IMR-90 (cell line): ENCODE results near the gene ARHGEF37. TPM values are rescaled to one million over a fixed set of nuclear protein-coding genes. Genes with fewer than 3 reads are reported as not detected.

Source experiments
- ATAC-seq: fragments of 200-7000 bp; cut with Tn5 transposase; 2 replicates; pipeline ENCODE4 v1.9.1; 2020; ENCODE audit warnings: low read depth, mild to moderate bottlenecking, moderate library complexity
- BruUV-seq: library from RNA; stranded (reverse); fragments of 400-500 nt; replicated peaks from 2 replicates; lab custom pipeline; 2021; lab: Mats Ljungman, UMichigan
- CTCF ChIA-PET: fragments of 300-600 bp; formaldehyde crosslinking; extraction: SDS; loops from one replicate; lab custom pipeline; 2021; ENCODE audit warnings: antibody characterized with exemption; lab: Yijun Ruan, JAX
- POLR2A ChIA-PET: fragments of 300-600 bp; sonication (Branson Sonifier 250); formaldehyde crosslinking; loops from one replicate; lab custom pipeline; 2022; ENCODE audit warnings: antibody characterized with exemption; ENCODE audit not compliant: unreplicated experiment; lab: Charles Lee
- DNase-seq: peaks from one replicate; pipeline ENCODE4 v3.0.0; 2013
- H2AFZ ChIP-seq: replicated peaks from 2 replicates; pipeline ENCODE3; 2013; ENCODE audit warnings: low read length, mild to moderate bottlenecking; ENCODE audit not compliant: poor library complexity
- H2AK5ac ChIP-seq: 2 replicates; pipeline ENCODE4 v1.6.1; 2013; ENCODE audit warnings: low read depth, low read length, inconsistent platforms
- H2AK9ac ChIP-seq: replicated peaks from 2 replicates; pipeline ENCODE3; 2013; ENCODE audit warnings: mild to moderate bottlenecking, low read depth, low read length, moderate library complexity; ENCODE audit not compliant: poor library complexity
- H2BK120ac ChIP-seq: 2 replicates; pipeline ENCODE4 v1.6.1; 2013; ENCODE audit warnings: low read depth, low read length, inconsistent platforms
- H2BK15ac ChIP-seq: 3 replicates; pipeline ENCODE4 v1.6.1; 2013; ENCODE audit warnings: low read depth, low read length, inconsistent platforms
- H2BK20ac ChIP-seq: 2 replicates; pipeline ENCODE4 v1.6.1; 2013; ENCODE audit warnings: low read depth, mild to moderate bottlenecking, inconsistent platforms, low read length, moderate library complexity
- H2BK5ac ChIP-seq: 2 replicates; pipeline ENCODE4 v1.6.1; 2013; ENCODE audit warnings: mild to moderate bottlenecking, low read depth, low read length, inconsistent platforms; ENCODE audit not compliant: poor library complexity, severe bottlenecking
- H3K14ac ChIP-seq: replicated peaks from 2 replicates; pipeline ENCODE4 v1.6.1; 2013; ENCODE audit warnings: low read depth, low read length, inconsistent platforms
- H3K18ac ChIP-seq: 2 replicates; pipeline ENCODE4 v1.6.1; 2013; ENCODE audit warnings: low read depth, low read length, control low read depth
- H3K23ac ChIP-seq: 2 replicates; pipeline ENCODE4 v1.6.1; 2013; ENCODE audit warnings: low read depth, low read length, inconsistent platforms
- H3K27ac ChIP-seq: 2 replicates; pipeline ENCODE4 v1.5.1; 2013; ENCODE audit warnings: mild to moderate bottlenecking, control low read depth, low read length; ENCODE audit not compliant: insufficient read depth
- H3K27me3 ChIP-seq: 2 replicates; pipeline ENCODE4 v1.6.1; 2013; ENCODE audit warnings: low read length; ENCODE audit not compliant: control insufficient read depth, insufficient read depth
- H3K36me3 ChIP-seq: 2 replicates; pipeline ENCODE4 v1.6.1; 2013; ENCODE audit warnings: low read length, mixed read lengths; ENCODE audit not compliant: control insufficient read depth, insufficient read depth
- H3K4ac ChIP-seq: 2 replicates; pipeline ENCODE4 v1.6.1; 2013; ENCODE audit warnings: low read depth, low read length, inconsistent platforms
- H3K4me1 ChIP-seq: 2 replicates; pipeline ENCODE4 v1.6.1; 2013; ENCODE audit warnings: low read length, mixed read lengths; ENCODE audit not compliant: control insufficient read depth, insufficient read depth
- H3K4me2 ChIP-seq: 2 replicates; pipeline ENCODE4 v1.6.1; 2013; ENCODE audit warnings: low read depth, mild to moderate bottlenecking, control low read depth, low read length, moderate library complexity
- H3K4me3 ChIP-seq: 2 replicates; pipeline ENCODE4 v1.5.1; 2013; ENCODE audit warnings: low read depth, mild to moderate bottlenecking, control low read depth, low read length, moderate library complexity; ENCODE audit not compliant: insufficient read depth
- H3K56ac ChIP-seq: 2 replicates; pipeline ENCODE4 v1.6.1; 2013; ENCODE audit warnings: low read length, inconsistent platforms; ENCODE audit not compliant: insufficient read depth; ENCODE audit errors: extremely low read depth
- H3K79me1 ChIP-seq, 2 experiments: 2 replicates each; pipeline ENCODE4 v1.6.1; 2013; ENCODE audit warnings: low read length in 2 of 2, inconsistent platforms in 1 of 2, low read depth in 1 of 2
- H3K9ac ChIP-seq: 2 replicates; pipeline ENCODE4 v1.6.1; 2013; ENCODE audit warnings: low read depth, low read length, control low read depth
- H3K9me1 ChIP-seq: 2 replicates; pipeline ENCODE4 v1.6.1; 2013; ENCODE audit warnings: low read length, inconsistent platforms; ENCODE audit not compliant: insufficient read depth
- H3K9me3 ChIP-seq: 2 replicates; pipeline ENCODE4 v1.6.1; 2013; ENCODE audit warnings: low read length; ENCODE audit not compliant: control insufficient read depth, insufficient read depth
- H4K20me1 ChIP-seq: 2 replicates; pipeline ENCODE4 v1.6.1; 2013; ENCODE audit warnings: low read length, inconsistent platforms; ENCODE audit not compliant: insufficient read depth
- H4K5ac ChIP-seq: 2 replicates; pipeline ENCODE4 v1.6.1; 2013; ENCODE audit warnings: mild to moderate bottlenecking, low read depth, low read length, control low read depth
- H4K8ac ChIP-seq, 2 experiments: 2 replicates each; pipeline ENCODE4 v1.6.1; 2013; ENCODE audit warnings: low read depth in 2 of 2, low read length in 2 of 2, control low read depth in 1 of 2, inconsistent platforms in 1 of 2
- H4K91ac ChIP-seq: 2 replicates; pipeline ENCODE4 v1.6.1; 2013; ENCODE audit warnings: low read depth, low read length, inconsistent platforms; ENCODE audit not compliant: insufficient read depth
- CHD1 ChIP-seq: IDR thresholded peaks from 2 replicates; pipeline ENCODE4 v1.6.1; 2012; ENCODE audit warnings: low read depth, low read length, improper control_type of control experiment
- MXI1 ChIP-seq: IDR thresholded peaks from 2 replicates; pipeline ENCODE4 v1.6.1; 2012; ENCODE audit warnings: low read depth, mild to moderate bottlenecking, low read length, moderate library complexity, borderline replicate concordance
- WGBS, 2 experiments: methylation state at CpG; one replicate each; pipeline versions ENCODE4 v1.1.5 to v1.1.7; 2013; ENCODE audit warnings: missing lambda C conversion rate in 2 of 2; ENCODE audit not compliant: insufficient read length in 1 of 2; ENCODE audit errors: extremely low coverage in 2 of 2; 5-methylcytosine and 5-hydroxymethylcytosine counted together
- dilution Hi-C: fragments of 300-500 bp; cut with HindIII; formaldehyde crosslinking; loops from one replicate; pipeline ENCODE4 v1.14.3; 2018; ENCODE audit warnings: low sequenced_read_pairs; ENCODE audit not compliant: unreplicated experiment
- in situ Hi-C: fragments of 300-500 bp; cut with MboI; formaldehyde crosslinking; loops from 3 replicates; pipeline ENCODE4 v1.14.3; 2019; ENCODE audit warnings: low sequenced_read_pairs, inconsistent platforms, mixed read lengths
- intact Hi-C: fragments of 100-400 bp; cut with micrococcal nuclease; formaldehyde crosslinking; loops from 2 replicates; pipeline ENCODE4 v1.10.0; 2022
- polyA plus RNA-seq, 3 experiments: library from polyadenylated mRNA; depleted of rRNA; stranded (reverse); fragments of >200 nt; gene quantifications; 2 replicates each; pipeline ENCODE4 v1.2.3, GENCODE V29; 2012; ENCODE audit warnings: low replicate concordance in 1 of 3
- total RNA-seq: library from RNA; depleted of rRNA; stranded (reverse); fragments of >200 nt; gene quantifications from 2 replicates; pipeline ENCODE4 v1.2.3, GENCODE V29; 2012

ARHGEF37 gene
- total and polyA plus RNA-seq, 2 of the 4 experiments (the other 2 are of a cell fraction): 0.39 to 0.54 TPM

DNA sequence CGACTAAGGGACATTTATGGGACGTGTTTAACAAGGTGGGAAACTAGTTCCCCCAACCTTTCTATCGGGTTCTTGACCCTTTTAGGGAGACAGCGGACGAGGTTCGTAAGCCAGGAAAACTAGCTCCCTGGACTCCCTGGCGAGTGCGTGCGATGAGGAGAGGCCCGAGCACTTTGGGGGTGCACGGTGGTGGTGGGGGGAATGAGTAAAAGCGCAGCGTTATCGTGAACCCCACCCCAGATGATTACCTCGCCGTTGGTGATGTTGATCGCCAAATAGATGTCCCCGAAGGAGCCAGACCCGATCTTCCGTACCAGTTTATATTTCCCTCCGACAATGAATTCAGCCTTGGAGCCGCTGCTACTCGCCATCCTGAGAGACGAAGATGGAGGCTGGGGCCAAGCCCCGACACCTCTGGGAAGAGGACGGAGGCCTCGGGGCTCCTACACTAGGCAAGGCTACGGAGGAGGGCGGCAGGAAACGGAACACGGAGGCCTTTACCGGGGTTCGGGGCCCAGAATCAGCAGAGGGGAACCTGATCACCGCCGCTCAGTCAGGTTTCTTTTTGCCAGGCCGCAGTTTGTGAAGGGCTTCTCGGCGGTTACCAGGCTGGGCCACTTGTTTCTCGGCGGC, 30.6 kb upstream of the ARHGEF37 start:
- CTCF ChIA-PET: interaction anchor here (0.9 to 1.9 kb wide), 11 partner anchors 10 to 116 kb away, joined by 3 to 9 read pairs (median 4); no protein-coding TSS in a partner anchor

More for the DNA sequence above, 30.6 kb upstream of the ARHGEF37 start:
- peaks cover 38% of the 10 kb centered on the region for H4K20me1 ChIP-seq
- H3K18ac ChIP-seq: peak overlapping the region; percentile 94
- in situ Hi-C loops: loop anchor here (25.0 kb wide), 1 partner anchor 388 kb away; no protein-coding TSS in a partner anchor
- POLR2A ChIA-PET: interaction anchor here (0.6 to 1.6 kb wide), 8 partner anchors 11 to 244 kb away, joined by 4 to 6 read pairs (median 4); no protein-coding TSS in a partner anchor
- peak overlapping the region; percentile 99 for H3K4ac ChIP-seq
- H3K56ac ChIP-seq: peak overlapping the region; percentile 99
- H2BK20ac ChIP-seq: peak overlapping the region; percentile 43; the same call in 1 of the 2 replicates
- H3K4me3 ChIP-seq: peak overlapping the region; percentile 81
- peak overlapping the region; percentile 74 to 89 for H4K8ac ChIP-seq
- dilution Hi-C loops: no loop called here
- H3K36me3 ChIP-seq: peaks cover 26% of the 10 kb centered on the region
- H2BK120ac ChIP-seq: peak overlapping the region; percentile 91
- no peaks in the 10 kb centered on the region for H3K9me3 ChIP-seq
- H3K4me1 ChIP-seq: no peaks in the 10 kb centered on the region; the same call in 1 of the 2 replicates
- H2AK9ac ChIP-seq: peak overlapping the region; percentile 99
- H2AK5ac ChIP-seq: peak overlapping the region; percentile 84
- peak; percentile 9 for ATAC-seq
- peak overlapping the region; percentile 99 for H3K14ac ChIP-seq
- TSS peak; percentile 58 for BruUV-seq
- H3K9ac ChIP-seq: peak overlapping the region; percentile 100
- H2AFZ ChIP-seq: peak overlapping the region; percentile 79
- peak overlapping the region; percentile 100 for H3K27ac ChIP-seq
- H2BK5ac ChIP-seq: peak overlapping the region; percentile 89
- H4K91ac ChIP-seq: peak overlapping the region; percentile 96
- H2BK15ac ChIP-seq: peak overlapping the region; percentile 37; the same call in 2 of the 3 replicates
- intact Hi-C loops: loop anchor here (1.0 to 5.0 kb wide), 4 partner anchors 11 to 108 kb away; no protein-coding TSS in a partner anchor
- peak overlapping the region; percentile 87 for H3K4me2 ChIP-seq
- DNase-seq: no peak
- 0% methylated on average over 13 of the region's 40 CpGs; no CpG with 5 or more reads in 1 of the 2 experiments for WGBS, 2 experiments
- H3K27me3 ChIP-seq: no peaks in the 10 kb centered on the region
- 0 out of 2 replicates have a peak, but pooled peaks have one; percentile 81 for TF ChIP-seq CHD1
- TF ChIP-seq MXI1: no peak
- H3K9me1 ChIP-seq: no peaks in the 10 kb centered on the region
- H3K23ac ChIP-seq: peak overlapping the region; percentile 100
- H3K79me1 ChIP-seq: 0 out of 4 replicates have a peak, but pooled peaks cover 0 to 7% of the 10 kb centered on the region in 2 experiments
- peak overlapping the region; percentile 87 for H4K5ac ChIP-seq
